Ovary (tissue), 3 donors: ENCODE measurements around the gene POU2AF1.

Source experiments
- EP300 ChIP-seq: sonication (generic); formaldehyde crosslinking; IDR thresholded peaks from one replicate; pipeline ENCODE4 v1.6.1; 2017; ENCODE audit warnings: antibody characterized with exemption
- POLR2A ChIP-seq: fragments of 450-650 bp; IDR thresholded peaks from one replicate; pipeline ENCODE4 v1.6.1; 2017; ENCODE audit warnings: antibody characterized with exemption, mild to moderate bottlenecking, moderate library complexity
- TF ChIP-seq, protein P1 (sequence below), 3 donors: fragments of 450-650 bp in 2 of 3; fragments of 200-600 bp in 1 of 3; IDR thresholded peaks; one replicate each; pipeline versions ENCODE4 v1.5.1 to v1.8.0; 2016 to 2022; ENCODE audit warnings: antibody characterized with exemption in 3 of 3, mild to moderate bottlenecking in 1 of 3
- donor health status: DM: no; HTN: no; CAD: no.

- TF ChIP-seq, protein P1, sequence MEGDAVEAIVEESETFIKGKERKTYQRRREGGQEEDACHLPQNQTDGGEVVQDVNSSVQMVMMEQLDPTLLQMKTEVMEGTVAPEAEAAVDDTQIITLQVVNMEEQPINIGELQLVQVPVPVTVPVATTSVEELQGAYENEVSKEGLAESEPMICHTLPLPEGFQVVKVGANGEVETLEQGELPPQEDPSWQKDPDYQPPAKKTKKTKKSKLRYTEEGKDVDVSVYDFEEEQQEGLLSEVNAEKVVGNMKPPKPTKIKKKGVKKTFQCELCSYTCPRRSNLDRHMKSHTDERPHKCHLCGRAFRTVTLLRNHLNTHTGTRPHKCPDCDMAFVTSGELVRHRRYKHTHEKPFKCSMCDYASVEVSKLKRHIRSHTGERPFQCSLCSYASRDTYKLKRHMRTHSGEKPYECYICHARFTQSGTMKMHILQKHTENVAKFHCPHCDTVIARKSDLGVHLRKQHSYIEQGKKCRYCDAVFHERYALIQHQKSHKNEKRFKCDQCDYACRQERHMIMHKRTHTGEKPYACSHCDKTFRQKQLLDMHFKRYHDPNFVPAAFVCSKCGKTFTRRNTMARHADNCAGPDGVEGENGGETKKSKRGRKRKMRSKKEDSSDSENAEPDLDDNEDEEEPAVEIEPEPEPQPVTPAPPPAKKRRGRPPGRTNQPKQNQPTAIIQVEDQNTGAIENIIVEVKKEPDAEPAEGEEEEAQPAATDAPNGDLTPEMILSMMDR (IDR thresholded peaks at IDR 0.05), result no peak
- TF ChIP-seq EP300, result no peak
- no peak for TF ChIP-seq POLR2A
These were observed 49.2 kb upstream of the POU2AF1 start for GRCh38 chr11:111428113-111428876.
